ENCODE measurements around the gene RANBP3. TPM values are rescaled to one million over a fixed set of nuclear protein-coding genes. Genes with fewer than 3 reads are reported as not detected.
"Not testable (repeated sequence)": the region's sequence is repeated elsewhere in the genome, so short reads cannot be mapped to it uniquely, and the experiment has no call there.

RANBP3 gene
- total and polyA plus RNA-seq, 8 donors: 64.6 to 91.9 (median 77.1) TPM

DNA sequence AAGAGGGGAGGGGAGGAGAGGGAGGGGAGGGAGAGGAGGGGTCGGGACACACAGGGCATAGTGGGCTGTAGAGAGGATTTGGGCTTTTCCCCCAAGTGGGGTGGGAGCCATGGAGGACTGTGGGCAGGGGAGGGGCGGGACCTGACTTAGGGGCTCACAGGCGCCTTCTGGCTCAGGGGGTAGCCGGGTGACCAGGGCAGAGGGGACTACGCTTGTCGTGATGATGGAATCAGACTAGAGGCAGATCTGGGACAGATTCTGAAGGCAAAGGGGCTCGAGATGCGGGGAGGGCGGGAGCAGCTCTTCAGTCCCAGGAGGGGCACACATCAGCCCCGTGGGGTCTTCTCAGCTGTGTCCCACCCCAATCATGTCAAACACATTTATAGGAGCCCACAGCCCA, 87.8 kb downstream of the RANBP3 start:
- H3K4me1 ChIP-seq: peaks cover 0 to 5% of the 10 kb centered on the region in 2 donors
- intact Hi-C loops (cut with DNase I): loop anchor here in 1 of 2 donors (5.0 kb wide), 1 partner anchor 83 kb away; the partner anchor contains the start of gene NRTN
- H3K36me3 ChIP-seq: peaks cover 0 to 12% of the 10 kb centered on the region in 2 donors
- H3K27me3 ChIP-seq: peaks cover 0 to 57% of the 10 kb centered on the region in 2 donors
- no peak overlapping the region for H3K27ac ChIP-seq
- no peaks in the 10 kb centered on the region for H3K9me3 ChIP-seq
- DNase-seq (no peak), ATAC-seq (no peak)
- TF ChIP-seq, protein P1, sequence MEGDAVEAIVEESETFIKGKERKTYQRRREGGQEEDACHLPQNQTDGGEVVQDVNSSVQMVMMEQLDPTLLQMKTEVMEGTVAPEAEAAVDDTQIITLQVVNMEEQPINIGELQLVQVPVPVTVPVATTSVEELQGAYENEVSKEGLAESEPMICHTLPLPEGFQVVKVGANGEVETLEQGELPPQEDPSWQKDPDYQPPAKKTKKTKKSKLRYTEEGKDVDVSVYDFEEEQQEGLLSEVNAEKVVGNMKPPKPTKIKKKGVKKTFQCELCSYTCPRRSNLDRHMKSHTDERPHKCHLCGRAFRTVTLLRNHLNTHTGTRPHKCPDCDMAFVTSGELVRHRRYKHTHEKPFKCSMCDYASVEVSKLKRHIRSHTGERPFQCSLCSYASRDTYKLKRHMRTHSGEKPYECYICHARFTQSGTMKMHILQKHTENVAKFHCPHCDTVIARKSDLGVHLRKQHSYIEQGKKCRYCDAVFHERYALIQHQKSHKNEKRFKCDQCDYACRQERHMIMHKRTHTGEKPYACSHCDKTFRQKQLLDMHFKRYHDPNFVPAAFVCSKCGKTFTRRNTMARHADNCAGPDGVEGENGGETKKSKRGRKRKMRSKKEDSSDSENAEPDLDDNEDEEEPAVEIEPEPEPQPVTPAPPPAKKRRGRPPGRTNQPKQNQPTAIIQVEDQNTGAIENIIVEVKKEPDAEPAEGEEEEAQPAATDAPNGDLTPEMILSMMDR (IDR thresholded peaks at IDR 0.05): no peak
- no peak overlapping the region for H3K4me3 ChIP-seq

DNA sequence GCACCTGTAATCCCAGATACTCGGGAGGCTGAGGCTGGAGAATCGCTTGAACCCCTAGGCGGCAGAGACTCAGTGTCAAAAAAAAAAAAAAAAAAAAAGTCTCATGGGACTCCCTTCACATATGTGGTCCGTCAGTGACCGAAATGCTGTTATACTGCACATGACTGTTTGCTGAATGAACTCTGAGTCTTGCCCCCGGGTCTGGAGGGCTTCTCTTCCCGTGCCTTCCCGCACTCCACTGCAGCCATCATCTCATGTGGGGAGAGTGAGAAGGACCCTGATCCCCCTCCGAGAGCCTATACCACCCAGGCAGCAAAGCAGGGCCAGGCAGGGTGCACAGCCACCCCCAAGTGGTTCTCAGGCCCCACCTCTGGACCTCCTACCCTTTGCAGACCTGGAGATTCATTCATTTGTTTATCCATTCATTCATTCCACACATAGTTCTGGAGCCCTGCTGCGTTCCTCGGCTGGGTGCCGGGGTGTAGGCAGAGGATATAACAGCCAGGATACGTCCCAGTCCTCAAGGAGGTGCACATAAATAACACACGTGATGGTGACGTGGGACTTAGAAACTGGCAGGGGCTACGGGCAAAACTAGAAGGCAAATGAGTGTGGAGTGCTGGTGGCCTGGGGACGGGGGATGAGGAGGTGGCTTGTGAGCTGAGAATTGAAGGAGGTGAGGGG, 88.5 kb downstream of the RANBP3 start:
- TF ChIP-seq, protein P1 (IDR thresholded peaks at IDR 0.05): no peak
- no peak for ATAC-seq

GRCh38 chr19:5884065-5884811, 93.7 kb downstream of the RANBP3 start:
- intact Hi-C loops (cut with DNase I); DNase-seq; ATAC-seq: not testable (repeated sequence)

More for the DNA sequence above, 88.5 kb downstream of the RANBP3 start:
- no peak for DNase-seq
- peaks cover 0 to 5% of the 10 kb centered on the region in 2 donors for H3K36me3 ChIP-seq
- no peak overlapping the region for H3K4me3 ChIP-seq
- no peaks in the 10 kb centered on the region for H3K9me3 ChIP-seq
- intact Hi-C loops (cut with DNase I): no loop called here
- H3K27me3 ChIP-seq: peaks cover 0 to 57% of the 10 kb centered on the region in 2 donors
- H3K27ac ChIP-seq: no peak overlapping the region
- H3K4me1 ChIP-seq: peaks cover 0 to 5% of the 10 kb centered on the region in 2 donors

GRCh38 chr19:5883157-5883873, 94.6 kb downstream of the RANBP3 start:
- DNase-seq; H3K27ac ChIP-seq; H3K4me1 ChIP-seq; H3K9me3 ChIP-seq; intact Hi-C loops (cut with DNase I); H3K36me3 ChIP-seq; H3K4me3 ChIP-seq; ATAC-seq: not testable (repeated sequence)
- H3K27me3 ChIP-seq: peaks cover 0 to 51% of the 10 kb centered on the region in 2 donors

More at GRCh38 chr19:5884065-5884811, 93.7 kb downstream of the RANBP3 start:
- not testable (repeated sequence) for H3K4me1 ChIP-seq, H3K36me3 ChIP-seq, H3K9me3 ChIP-seq, H3K27ac ChIP-seq, H3K4me3 ChIP-seq
- peaks cover 0 to 51% of the 10 kb centered on the region in 2 donors for H3K27me3 ChIP-seq

DNA sequence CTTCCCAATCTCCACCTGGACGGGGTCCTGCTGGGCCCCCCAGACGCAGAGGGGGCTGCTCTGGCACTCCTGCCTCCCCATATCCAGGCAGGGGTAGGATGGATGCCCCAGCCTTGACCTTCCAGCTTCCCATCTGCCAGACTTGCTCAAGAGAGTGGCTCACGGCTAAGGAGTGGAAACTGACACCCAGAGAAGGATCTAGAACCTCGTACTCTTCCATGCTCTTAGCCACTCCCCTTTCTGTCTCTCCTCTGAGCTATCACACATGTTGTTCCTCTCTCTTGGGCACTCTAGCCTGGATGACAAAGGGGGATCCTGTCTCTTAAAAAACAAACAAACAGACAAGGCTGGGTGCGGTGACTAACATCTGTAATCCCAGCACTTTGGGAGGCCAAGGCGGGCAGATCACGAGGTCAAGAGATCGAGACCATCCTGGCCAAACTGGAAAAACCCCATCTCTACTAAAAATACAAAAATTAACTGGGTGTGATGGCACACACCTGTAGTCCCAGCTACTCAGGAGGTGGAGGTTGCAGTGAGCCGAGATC, 95.4 kb downstream of the RANBP3 start:
- Histone ChIP-seq H3K4me3 (no peak overlapping the region), H3K27me3 (peaks cover 0 to 57% of the 10 kb centered on the region in 2 donors), H3K36me3 (no peaks in the 10 kb centered on the region), H3K27ac (no peak overlapping the region), H3K4me1 (peaks cover 0 to 5% of the 10 kb centered on the region in 2 donors), H3K9me3 (no peaks in the 10 kb centered on the region)
- ATAC-seq (no peak), DNase-seq (no peak)
- TF ChIP-seq, protein P1 (IDR thresholded peaks at IDR 0.05): no peak
- intact Hi-C loops (cut with DNase I): no loop called here
